ENCODE data around the gene HOGA1. TPM values are rescaled to one million over a fixed set of nuclear protein-coding genes. Genes with fewer than 3 reads are reported as not detected.
A peak's percentile ranks its signal among the peaks of the same experiment; 100 is the strongest.
"Not testable (repeated sequence)": the region's sequence is repeated elsewhere in the genome, so short reads cannot be mapped to it uniquely, and the experiment has no call there.

The HOGA1 gene
- total RNA-seq, 4 donors from 2014 or later = 0.40 TPM; not detected in 3

- no peaks in the 10 kb centered on the region for H3K36me3 ChIP-seq
- H3K4me3 ChIP-seq = no peak overlapping the region
Measured at GRCh38 chr10:97631098-97631497, 46.9 kb downstream of the HOGA1 start.

GRCh38 chr10:97632949-97633884, 49.0 kb downstream of the HOGA1 start, which contains the start of gene MORN4:
Gene MORN4, minus strand, starts transcription at chr10:97633500. Its CDS starts 13,847 bp downstream, at chr10:97619653.
- no peaks in the 10 kb centered on the region for H3K9me3 ChIP-seq
- H3K4me1 ChIP-seq = peaks cover 0 to 8% (median 0%) of the 10 kb centered on the region in 4 donors
- H3K27ac ChIP-seq = peak within 1 kb of the TSS in 2 of 4 donors; percentile 36 to 58
- H3K4me3 ChIP-seq = peak within 1 kb of the TSS; percentile 63 to 69 (median 64)
- no peaks in the 10 kb centered on the region for H3K36me3 ChIP-seq
- DNase-seq = peak; percentile 90 to 96 (median 92)
- H3K27me3 ChIP-seq = no peaks in the 10 kb centered on the region
- TF ChIP-seq CTCF (IDR thresholded peaks at IDR 0.05) (no peak), POLR2A (IDR thresholded peaks at IDR 0.05) (no peak)

More at GRCh38 chr10:97631098-97631497, 46.9 kb downstream of the HOGA1 start:
- no peaks in the 10 kb centered on the region for H3K27me3 ChIP-seq
- peaks cover 0 to 8% (median 0%) of the 10 kb centered on the region in 4 donors for H3K4me1 ChIP-seq
- DNase-seq = no peak
- TF ChIP-seq POLR2A (IDR thresholded peaks at IDR 0.05) = no peak
- TF ChIP-seq CTCF (IDR thresholded peaks at IDR 0.05) = no peak
- no peaks in the 10 kb centered on the region for H3K9me3 ChIP-seq
- no peak overlapping the region for H3K27ac ChIP-seq

- Histone ChIP-seq H3K4me1 (peaks cover 0 to 8% (median 0%) of the 10 kb centered on the region in 4 donors), H3K27ac (peak overlapping the region in 2 of 4 donors; percentile 36 to 58), H3K9me3 (no peaks in the 10 kb centered on the region), H3K36me3 (no peaks in the 10 kb centered on the region), H3K4me3 (peak overlapping the region; percentile 63 to 69 (median 64)), H3K27me3 (no peaks in the 10 kb centered on the region)
- TF ChIP-seq POLR2A (IDR thresholded peaks at IDR 0.05) = no peak
- peak in 4 of 6 experiments; percentile 10 to 39 (median 36) for TF ChIP-seq CTCF (IDR thresholded peaks at IDR 0.05)
- peak in 1 of 3 donors; percentile 52 for DNase-seq
Measured at GRCh38 chr10:97633921-97634320, 49.7 kb downstream of the HOGA1 start.

- Histone ChIP-seq H3K36me3 (no peaks in the 10 kb centered on the region), H3K4me3 (no peak overlapping the region), H3K27ac (no peak overlapping the region), H3K4me1 (peaks cover 0 to 8% (median 0%) of the 10 kb centered on the region in 4 donors), H3K27me3 (no peaks in the 10 kb centered on the region), H3K9me3 (no peaks in the 10 kb centered on the region)
- TF ChIP-seq POLR2A (IDR thresholded peaks at IDR 0.05) = no peak
- no peak for TF ChIP-seq CTCF (IDR thresholded peaks at IDR 0.05)
- DNase-seq = no peak
Measured at GRCh38 chr10:97635577-97635976, 51.4 kb downstream of the HOGA1 start.

- not testable (repeated sequence) for DNase-seq
- peaks cover 0 to 14% (median 0%) of the 10 kb centered on the region in 4 donors for H3K4me1 ChIP-seq
Measured at GRCh38 chr10:97639090-97639489, 54.9 kb downstream of the HOGA1 start.

More at GRCh38 chr10:97639090-97639489, 54.9 kb downstream of the HOGA1 start:
- not testable (repeated sequence) for H3K27ac ChIP-seq, H3K4me3 ChIP-seq, H3K27me3 ChIP-seq, H3K36me3 ChIP-seq, H3K9me3 ChIP-seq

Measured in Peyer's patch (tissue), 4 donors.